Measurements from ENCODE around the gene ZNF232.

DNA sequence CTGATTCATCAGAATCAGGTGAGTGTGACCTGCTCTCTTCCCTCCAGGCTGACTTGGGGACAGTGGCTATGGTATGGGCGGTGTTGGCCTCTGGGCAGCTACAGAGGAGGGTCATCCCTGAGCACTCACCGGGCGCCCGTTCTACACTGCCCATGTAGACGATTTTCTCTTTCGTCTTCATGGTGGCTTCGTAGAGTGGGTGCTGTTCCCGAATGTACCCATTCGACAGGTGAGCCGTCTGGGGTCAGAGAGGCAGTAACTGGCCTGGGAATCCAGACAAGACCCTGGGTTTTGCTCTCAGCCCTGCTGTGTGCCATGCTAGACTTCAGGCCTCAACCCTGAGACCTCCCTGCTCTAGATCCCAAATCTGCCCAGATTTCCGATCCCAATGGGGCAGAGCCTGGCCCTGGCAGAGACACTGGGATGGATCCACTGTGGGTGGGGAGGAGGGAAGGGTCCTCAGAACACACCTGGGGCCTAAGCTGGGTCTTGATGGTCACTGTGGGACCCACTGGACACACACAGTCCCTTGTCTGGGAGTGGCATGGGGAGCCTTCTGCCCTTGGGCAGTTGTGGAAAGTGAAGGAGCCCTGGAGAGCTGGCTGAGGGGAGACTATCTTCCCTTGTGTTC, 17.3 kb upstream of the ZNF232 start:
- no peak for TF ChIP-seq CTCF (conservative IDR thresholded peaks at IDR 0.05; ENCODE audit: low read length)
- no peak for TF ChIP-seq EZH2phosphoT487 (IDR thresholded peaks at IDR 0.05; ENCODE audit: borderline replicate concordance)

All from Loucy (cell line).